ENCODE measurements around the gene PRDM16. TPM values are rescaled to one million over a fixed set of nuclear protein-coding genes. Genes with fewer than 3 reads are reported as not detected.

The PRDM16 gene
- total and polyA plus RNA-seq, 2 experiments from 2014 or later, result 0.14 to 0.16 TPM

GRCh38 chr1:3346478-3346877, 277.5 kb downstream of the PRDM16 start:
- Mint-ChIP-seq H3K9me3 (peaks cover 16% of the 10 kb centered on the region), H3K4me3 (no peak overlapping the region), H3K27ac (no peak overlapping the region), H3K4me1 (no peaks in the 10 kb centered on the region), H3K27me3 (ENCODE audit: insufficient read depth, low read depth, poor library complexity) (peaks cover 2% of the 10 kb centered on the region), H3K36me3 (ENCODE audit: low read depth) (peaks cover 7% of the 10 kb centered on the region; the same call in 2 of the 3 replicates)
- Histone ChIP-seq H3F3A (replicated peaks; ENCODE audit: low read depth) (no peaks in the 10 kb centered on the region), H3K27ac (ENCODE audit: low read depth) (no peak overlapping the region), H2AFZ (no peak overlapping the region), H3K9me2 (ENCODE audit: insufficient read depth) (no peaks in the 10 kb centered on the region), H3K79me2 (replicated peaks; ENCODE audit: insufficient read depth) (no peaks in the 10 kb centered on the region), H4K20me1 (replicated peaks; ENCODE audit: insufficient read depth) (no peaks in the 10 kb centered on the region), H3K4me3 (no peak overlapping the region), H3K27me3 (ENCODE audit: insufficient read depth) (no peaks in the 10 kb centered on the region), H3K36me3 (ENCODE audit: insufficient read depth) (no peaks in the 10 kb centered on the region), H3K4me2 (no peak overlapping the region), H3K4me1 (ENCODE audit: insufficient read depth) (no peaks in the 10 kb centered on the region)
- no peak for ATAC-seq
- no peak for TF ChIP-seq ZNF114 (CRISPR knock-in tag; IDR thresholded peaks at IDR 0.05)
- TF ChIP-seq CTCF (conservative IDR thresholded peaks at IDR 0.05; ENCODE audit: low read depth in 2 of 2), result no peak
- TF ChIP-seq CREB1 (CRISPR knock-in tag; IDR thresholded peaks at IDR 0.05; ENCODE audit: low read depth), result no peak
- no peak for TF ChIP-seq STAT1 (IDR thresholded peaks at IDR 0.05; ENCODE audit: unreplicated experiment)
- TF ChIP-seq EZH2 (IDR thresholded peaks at IDR 0.05; ENCODE audit: low read depth, unreplicated experiment), result no peak
- no peak for TF ChIP-seq NANOG (IDR thresholded peaks at IDR 0.05; ENCODE audit: borderline replicate concordance)
- no peak for TF ChIP-seq EZH2phosphoT487 (IDR thresholded peaks at IDR 0.05; ENCODE audit: unreplicated experiment)
- no peak for TF ChIP-seq ETS1 (IDR thresholded peaks at IDR 0.05)
- DNase-seq (ENCODE audit: low spot score), result no peak

GRCh38 chr1:3347257-3348020, 278.4 kb downstream of the PRDM16 start:
- H3K27me3 Mint-ChIP-seq (ENCODE audit: insufficient read depth, low read depth, poor library complexity), result peaks cover 6% of the 10 kb centered on the region
- H3K36me3 Mint-ChIP-seq (ENCODE audit: low read depth), result peaks cover 7% of the 10 kb centered on the region; the same call in 2 of the 3 replicates
- peaks cover 5% of the 10 kb centered on the region for H3K4me1 Mint-ChIP-seq
- no peak overlapping the region for H3K27ac Mint-ChIP-seq
- Histone ChIP-seq H3K27me3 (ENCODE audit: insufficient read depth) (no peaks in the 10 kb centered on the region), H3F3A (replicated peaks; ENCODE audit: low read depth) (no peaks in the 10 kb centered on the region), H3K4me3 (no peak overlapping the region), H3K79me2 (replicated peaks; ENCODE audit: insufficient read depth) (no peaks in the 10 kb centered on the region), H4K20me1 (replicated peaks; ENCODE audit: insufficient read depth) (no peaks in the 10 kb centered on the region), H2AFZ (no peak overlapping the region), H3K4me1 (ENCODE audit: insufficient read depth) (peaks cover 9% of the 10 kb centered on the region), H3K36me3 (ENCODE audit: insufficient read depth) (no peaks in the 10 kb centered on the region), H3K9me2 (ENCODE audit: insufficient read depth) (no peaks in the 10 kb centered on the region), H3K4me2 (no peak overlapping the region), H3K27ac (ENCODE audit: low read depth) (no peak overlapping the region)
- TF ChIP-seq ZNF462 (CRISPR knock-in tag; IDR thresholded peaks at IDR 0.05) (no peak), NANOG (IDR thresholded peaks at IDR 0.05; ENCODE audit: borderline replicate concordance) (no peak)
- no peak overlapping the region for H3K4me3 Mint-ChIP-seq
- H3K9me3 Mint-ChIP-seq, result peaks cover 16% of the 10 kb centered on the region
- ATAC-seq, result peak; percentile 15; the same call in 2 of the 3 replicates
- DNase-seq (ENCODE audit: low spot score), result no peak

All from GM23338 (cell line).